ENCODE data around the gene SLC4A9.

SLC4A9 gene

DNA sequence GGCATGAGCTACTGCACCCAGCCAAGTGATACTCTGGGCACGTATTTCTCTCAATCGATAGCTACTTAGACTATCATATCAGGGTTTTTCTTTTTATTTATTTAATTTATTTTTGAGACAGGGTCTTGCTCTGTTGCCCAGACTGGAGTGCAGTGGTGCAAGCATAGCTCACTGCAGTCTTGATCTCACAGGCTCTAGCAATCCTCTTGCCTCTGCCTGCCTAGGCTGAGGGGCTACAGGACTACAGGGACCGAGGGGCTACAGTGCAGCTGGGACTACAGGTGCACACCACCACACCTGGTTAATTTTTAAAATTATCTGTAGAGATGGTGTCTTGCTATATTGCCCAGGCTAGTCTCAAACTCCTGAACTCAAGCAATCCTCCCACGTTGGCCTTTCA is 21.4 kb downstream of the SLC4A9 start:
- Histone ChIP-seq H3K27ac (no peak overlapping the region), H3K27me3 (no peaks in the 10 kb centered on the region)

DNA sequence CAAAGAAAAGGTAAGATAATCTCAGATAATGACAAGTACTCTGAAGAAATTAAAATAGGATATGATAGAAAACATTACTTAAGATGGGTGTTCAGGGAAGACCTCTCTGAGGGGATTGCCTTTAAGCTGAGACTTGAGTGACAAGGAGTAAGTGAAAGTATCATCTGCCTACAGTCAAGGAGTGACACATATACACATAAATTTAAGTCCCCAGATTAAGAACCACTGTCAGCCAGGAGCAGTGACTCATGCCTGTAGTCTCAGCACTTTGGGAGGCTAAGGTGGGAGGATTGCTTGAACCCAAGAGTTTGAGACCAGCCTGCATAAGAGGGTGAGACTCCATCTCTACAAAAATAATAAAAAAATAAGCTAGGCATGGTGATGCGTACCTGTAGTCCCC is 22.0 kb downstream of the SLC4A9 start:
- Histone ChIP-seq H3K27ac (no peak overlapping the region), H3K4me3 (ENCODE audit: low read depth in 1 of 2, low read length in 1 of 2) (no peak overlapping the region), H3K9me3 (no peaks in the 10 kb centered on the region), H3K27me3 (no peaks in the 10 kb centered on the region), H3K4me1 (ENCODE audit: control insufficient read depth in 1 of 2, insufficient read depth in 1 of 2, low read depth in 1 of 2, low read length in 1 of 2) (no peaks in the 10 kb centered on the region), H3K36me3 (no peaks in the 10 kb centered on the region)
- TF ChIP-seq, protein P1, sequence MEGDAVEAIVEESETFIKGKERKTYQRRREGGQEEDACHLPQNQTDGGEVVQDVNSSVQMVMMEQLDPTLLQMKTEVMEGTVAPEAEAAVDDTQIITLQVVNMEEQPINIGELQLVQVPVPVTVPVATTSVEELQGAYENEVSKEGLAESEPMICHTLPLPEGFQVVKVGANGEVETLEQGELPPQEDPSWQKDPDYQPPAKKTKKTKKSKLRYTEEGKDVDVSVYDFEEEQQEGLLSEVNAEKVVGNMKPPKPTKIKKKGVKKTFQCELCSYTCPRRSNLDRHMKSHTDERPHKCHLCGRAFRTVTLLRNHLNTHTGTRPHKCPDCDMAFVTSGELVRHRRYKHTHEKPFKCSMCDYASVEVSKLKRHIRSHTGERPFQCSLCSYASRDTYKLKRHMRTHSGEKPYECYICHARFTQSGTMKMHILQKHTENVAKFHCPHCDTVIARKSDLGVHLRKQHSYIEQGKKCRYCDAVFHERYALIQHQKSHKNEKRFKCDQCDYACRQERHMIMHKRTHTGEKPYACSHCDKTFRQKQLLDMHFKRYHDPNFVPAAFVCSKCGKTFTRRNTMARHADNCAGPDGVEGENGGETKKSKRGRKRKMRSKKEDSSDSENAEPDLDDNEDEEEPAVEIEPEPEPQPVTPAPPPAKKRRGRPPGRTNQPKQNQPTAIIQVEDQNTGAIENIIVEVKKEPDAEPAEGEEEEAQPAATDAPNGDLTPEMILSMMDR (IDR thresholded peaks at IDR 0.05): no peak

More for the DNA sequence above, 21.4 kb downstream of the SLC4A9 start:
- TF ChIP-seq, protein P1 (IDR thresholded peaks at IDR 0.05): no peak
- Histone ChIP-seq H3K4me3 (ENCODE audit: low read depth in 1 of 2, low read length in 1 of 2) (no peak overlapping the region), H3K4me1 (ENCODE audit: control insufficient read depth in 1 of 2, insufficient read depth in 1 of 2, low read depth in 1 of 2, low read length in 1 of 2) (no peaks in the 10 kb centered on the region), H3K36me3 (no peaks in the 10 kb centered on the region), H3K9me3 (no peaks in the 10 kb centered on the region)

DNA sequence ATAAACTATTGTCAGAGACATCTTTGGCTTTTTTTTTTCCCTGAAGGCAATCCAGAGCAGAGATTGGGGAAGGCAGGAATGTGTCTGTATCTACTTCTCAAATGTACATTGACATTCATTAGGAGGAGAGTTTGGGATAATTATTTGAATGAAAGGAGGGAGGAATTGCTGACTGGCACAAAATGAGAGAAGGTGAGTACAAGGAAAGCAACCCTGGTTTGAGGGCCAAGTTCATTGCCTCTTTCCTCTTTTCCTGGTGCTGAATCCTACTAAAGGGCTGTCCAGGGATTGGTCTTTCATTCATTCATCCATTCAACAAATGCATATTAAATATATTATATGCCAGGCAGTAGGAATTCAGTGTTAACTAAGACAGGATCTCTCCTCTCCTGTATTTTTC is 22.9 kb downstream of the SLC4A9 start:
- no peaks in the 10 kb centered on the region for H3K36me3 ChIP-seq
- no peak overlapping the region for H3K27ac ChIP-seq
- no peaks in the 10 kb centered on the region for H3K9me3 ChIP-seq
- no peaks in the 10 kb centered on the region for H3K4me1 ChIP-seq (ENCODE audit: control insufficient read depth in 1 of 2, insufficient read depth in 1 of 2, low read depth in 1 of 2, low read length in 1 of 2)
- TF ChIP-seq, protein P1 (IDR thresholded peaks at IDR 0.05): no peak
- H3K27me3 ChIP-seq: no peaks in the 10 kb centered on the region
- H3K4me3 ChIP-seq (ENCODE audit: low read depth in 1 of 2, low read length in 1 of 2): no peak overlapping the region

- Histone ChIP-seq H3K36me3 (no peaks in the 10 kb centered on the region), H3K9me3 (no peaks in the 10 kb centered on the region), H3K27ac (no peak overlapping the region), H3K27me3 (no peaks in the 10 kb centered on the region), H3K4me3 (ENCODE audit: low read depth in 1 of 2, low read length in 1 of 2) (no peak overlapping the region), H3K4me1 (ENCODE audit: control insufficient read depth in 1 of 2, insufficient read depth in 1 of 2, low read depth in 1 of 2, low read length in 1 of 2) (no peaks in the 10 kb centered on the region)
- TF ChIP-seq, protein P1 (IDR thresholded peaks at IDR 0.05): no peak
Measured at GRCh38 chr5:140383300-140383699, 23.3 kb downstream of the SLC4A9 start.

GRCh38 chr5:140388052-140388451 is 28.1 kb downstream of the SLC4A9 start:
- Histone ChIP-seq H3K4me1 (ENCODE audit: control insufficient read depth in 1 of 2, insufficient read depth in 1 of 2, low read depth in 1 of 2, low read length in 1 of 2) (no peaks in the 10 kb centered on the region), H3K27ac (no peak overlapping the region), H3K9me3 (no peaks in the 10 kb centered on the region), H3K27me3 (no peaks in the 10 kb centered on the region), H3K36me3 (no peaks in the 10 kb centered on the region), H3K4me3 (ENCODE audit: low read depth in 1 of 2, low read length in 1 of 2) (no peak overlapping the region)
- TF ChIP-seq, protein P1 (IDR thresholded peaks at IDR 0.05): no peak

- Histone ChIP-seq H3K27ac (no peak overlapping the region), H3K36me3 (no peaks in the 10 kb centered on the region), H3K4me1 (ENCODE audit: control insufficient read depth in 1 of 2, insufficient read depth in 1 of 2, low read depth in 1 of 2, low read length in 1 of 2) (no peaks in the 10 kb centered on the region), H3K27me3 (no peaks in the 10 kb centered on the region), H3K4me3 (ENCODE audit: low read depth in 1 of 2, low read length in 1 of 2) (no peak overlapping the region), H3K9me3 (no peaks in the 10 kb centered on the region)
- TF ChIP-seq, protein P1 (IDR thresholded peaks at IDR 0.05): no peak
Measured at GRCh38 chr5:140391312-140391711, 31.3 kb downstream of the SLC4A9 start.

All from neutrophil (primary cell).